GM18870 (cell line): ENCODE data around the gene TREH.
"Not testable (repeated sequence)": the region's sequence is repeated elsewhere in the genome, so short reads cannot be mapped to it uniquely, and the experiment has no call there.

ENCODE experiments used
- ATAC-seq: cut with Tn5 transposase; IDR thresholded peaks from one replicate; pipeline ENCODE4 v1.9.1; 2021; ENCODE audit warnings: moderate library complexity; ENCODE audit not compliant: unreplicated experiment

The TREH gene

DNA sequence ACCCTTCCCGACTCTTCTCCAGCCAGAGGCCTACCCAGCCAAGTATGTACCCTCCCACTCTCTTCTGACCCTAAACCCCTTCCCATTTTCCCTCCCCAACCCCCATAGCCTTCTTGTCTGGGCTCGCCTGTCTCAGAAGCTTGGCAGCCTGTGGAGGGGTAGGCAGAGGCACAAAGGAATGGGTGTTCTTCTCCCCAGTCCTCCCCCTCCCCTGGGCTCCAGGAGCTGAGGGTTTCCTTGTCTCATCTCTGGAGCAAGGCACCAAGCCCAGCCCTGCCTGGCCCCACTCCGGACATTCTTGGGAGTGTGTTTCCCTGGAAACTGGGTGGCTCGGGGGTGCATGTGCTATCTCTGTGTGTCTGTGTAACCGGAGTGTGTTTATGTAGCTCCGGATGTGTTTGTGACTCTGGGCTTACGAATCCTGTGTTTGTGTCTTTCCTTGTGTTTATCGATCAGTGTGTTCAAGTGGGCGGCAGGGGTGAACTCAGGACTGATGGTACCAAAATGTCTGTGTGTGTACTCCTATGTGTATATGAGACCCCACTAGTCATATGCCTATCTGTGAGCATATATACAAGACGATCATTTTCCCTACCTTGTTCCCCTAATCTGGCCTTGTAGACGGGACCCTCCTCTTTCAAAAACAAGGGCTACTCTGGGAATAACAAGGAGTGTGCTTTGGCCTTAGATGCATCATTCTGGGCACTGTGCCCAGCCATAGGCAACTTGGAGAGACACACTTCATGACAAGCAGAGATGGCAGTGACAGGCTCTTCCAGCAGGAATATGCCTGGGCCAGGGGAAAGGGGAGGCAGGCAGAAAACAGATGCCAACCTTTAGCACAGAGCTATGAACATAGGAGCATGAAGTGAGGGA lies 61.1 kb downstream of the TREH start:
- no peak for ATAC-seq

DNA sequence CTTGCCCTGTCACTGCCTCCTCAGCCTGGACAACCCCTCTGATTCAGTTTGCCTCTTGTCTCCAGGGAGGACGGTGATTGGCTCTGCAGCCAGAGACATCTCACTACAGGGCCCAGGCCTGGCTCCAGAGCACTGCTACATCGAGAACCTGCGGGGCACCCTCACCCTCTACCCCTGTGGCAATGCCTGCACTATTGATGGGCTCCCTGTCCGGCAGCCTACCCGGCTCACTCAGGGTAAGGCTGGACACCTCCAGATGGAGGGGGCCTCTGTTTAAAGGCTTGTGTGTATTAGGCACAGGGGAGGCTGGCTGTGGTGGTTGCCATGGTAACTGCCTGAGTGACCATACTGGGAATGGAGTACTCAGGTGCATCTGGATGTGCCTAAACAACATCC lies 63.5 kb downstream of the TREH start:
- no peak for ATAC-seq

DNA sequence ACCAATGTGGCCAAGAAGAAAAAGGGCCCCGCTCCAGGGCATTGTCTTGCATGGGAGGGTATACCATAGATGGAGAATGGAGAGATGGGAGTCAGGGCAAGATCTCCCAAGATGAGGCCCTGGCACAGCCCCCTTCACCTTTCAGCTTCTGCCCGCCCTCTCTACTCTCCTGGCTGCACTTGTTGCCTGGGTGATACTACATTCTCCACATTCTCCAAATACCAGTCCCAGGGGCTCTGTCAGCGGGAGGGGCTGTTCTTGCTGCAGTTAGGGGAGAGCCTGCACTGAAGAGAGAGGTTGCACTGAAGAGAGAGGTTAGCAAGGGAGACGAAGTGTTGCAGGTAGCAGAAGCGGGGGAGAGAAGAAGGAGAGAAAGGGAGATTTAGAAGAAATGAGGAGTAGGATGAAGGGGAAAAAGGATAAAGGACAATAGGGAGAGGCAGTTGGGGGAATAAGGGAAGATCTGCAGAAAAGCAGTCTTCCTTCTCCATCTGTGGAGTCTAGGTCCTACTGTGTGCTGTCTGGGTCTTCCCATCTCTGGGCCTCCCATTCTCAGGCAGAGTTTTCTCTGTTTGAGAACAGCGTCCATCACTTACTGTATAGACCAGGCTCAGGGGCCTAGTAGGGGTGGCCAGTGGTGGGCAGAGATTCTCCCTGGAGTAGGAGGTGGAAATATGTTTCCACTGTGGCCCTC lies 64.0 kb downstream of the TREH start:
- no peak for ATAC-seq

DNA sequence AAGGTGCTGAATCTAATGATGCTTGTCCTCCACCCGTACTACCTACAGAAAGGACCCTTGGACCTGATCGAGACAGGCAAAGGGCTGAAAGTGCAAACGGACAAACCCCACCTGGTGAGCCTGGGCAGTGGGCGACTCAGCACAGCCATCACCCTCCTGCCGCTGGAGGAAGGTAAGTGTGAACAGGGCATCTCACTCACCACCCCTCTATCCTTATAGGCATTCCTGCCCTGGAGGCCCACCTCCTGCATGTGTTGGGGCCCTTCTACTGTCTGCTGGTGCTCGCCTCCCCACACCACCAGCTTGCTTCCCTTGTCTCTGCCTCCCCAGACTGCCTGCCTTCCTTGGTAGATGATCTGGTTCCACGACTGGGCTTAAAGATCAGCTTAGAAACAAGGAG lies 64.9 kb downstream of the TREH start:
- ATAC-seq = no peak

DNA sequence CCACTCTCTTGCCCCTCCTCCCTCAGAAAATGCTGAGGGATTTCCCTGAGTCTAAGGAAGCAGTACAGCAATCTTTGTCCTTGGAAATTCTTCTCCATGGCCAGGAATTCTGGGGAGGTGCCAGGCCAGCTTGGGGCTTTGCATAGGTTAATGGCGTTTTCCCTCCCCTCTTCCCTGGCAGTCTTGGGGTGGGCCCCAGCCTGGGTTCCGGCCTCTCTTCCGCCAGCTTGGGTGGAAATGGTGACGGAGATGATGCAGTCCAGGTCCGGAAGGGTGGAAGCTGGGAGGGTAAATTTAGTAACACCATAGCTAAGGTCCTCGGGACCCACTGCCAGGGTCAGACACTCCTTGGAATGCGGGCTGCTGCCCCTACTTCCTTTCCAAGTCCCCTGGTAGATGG lies 67.1 kb downstream of the TREH start:
- ATAC-seq = no peak

DNA sequence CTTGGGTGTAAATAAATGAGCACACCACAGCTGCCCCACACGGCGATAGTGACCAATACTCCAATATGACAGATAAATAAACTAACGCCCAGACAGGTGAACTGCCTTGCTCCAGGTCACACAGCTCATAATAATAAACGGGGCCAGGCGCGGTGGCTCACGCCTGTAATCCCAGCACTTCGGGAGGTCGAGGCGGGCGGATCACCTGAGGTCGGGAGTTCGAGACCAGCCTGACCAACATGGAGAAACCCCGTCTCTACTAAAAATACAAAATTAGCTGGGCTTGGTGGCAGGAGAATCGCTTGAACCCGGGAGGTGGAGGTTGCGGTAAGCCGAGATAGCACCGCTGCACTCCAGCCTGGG lies 68.0 kb downstream of the TREH start:
- not testable (repeated sequence) for ATAC-seq

DNA sequence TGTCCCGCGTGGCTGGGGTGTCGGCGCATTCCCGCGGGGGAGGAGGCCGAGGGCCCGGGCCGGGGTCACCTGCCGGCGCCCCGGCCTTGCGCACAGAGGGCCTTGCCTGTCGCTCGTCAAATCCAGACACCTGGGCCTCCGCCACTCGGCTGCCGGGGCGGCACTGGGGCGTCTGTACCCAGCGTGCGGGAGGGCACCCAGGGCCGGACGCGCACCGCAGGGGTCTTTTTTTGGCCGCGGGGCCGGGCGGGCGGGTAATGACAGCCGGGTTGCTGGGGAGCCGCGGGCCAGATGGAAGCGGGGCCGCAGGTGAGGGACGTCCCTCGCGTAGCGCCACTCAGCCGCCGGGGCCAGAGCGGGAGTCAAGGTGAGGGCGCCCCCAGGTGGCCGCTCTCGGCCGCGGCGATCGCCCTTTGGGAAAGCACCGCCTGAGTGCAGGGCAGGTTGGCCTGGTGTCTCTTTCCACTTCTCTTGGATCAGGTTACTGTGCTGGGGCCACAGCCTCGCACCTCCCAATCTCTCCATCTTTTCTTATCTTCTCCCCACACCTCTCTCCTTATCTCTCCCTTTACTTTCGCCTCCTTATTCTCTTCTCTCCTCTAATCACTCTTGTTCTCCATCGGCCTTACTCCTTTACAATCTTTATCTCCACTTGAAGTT lies 68.5 kb downstream of the TREH start:
- no peak for ATAC-seq

DNA sequence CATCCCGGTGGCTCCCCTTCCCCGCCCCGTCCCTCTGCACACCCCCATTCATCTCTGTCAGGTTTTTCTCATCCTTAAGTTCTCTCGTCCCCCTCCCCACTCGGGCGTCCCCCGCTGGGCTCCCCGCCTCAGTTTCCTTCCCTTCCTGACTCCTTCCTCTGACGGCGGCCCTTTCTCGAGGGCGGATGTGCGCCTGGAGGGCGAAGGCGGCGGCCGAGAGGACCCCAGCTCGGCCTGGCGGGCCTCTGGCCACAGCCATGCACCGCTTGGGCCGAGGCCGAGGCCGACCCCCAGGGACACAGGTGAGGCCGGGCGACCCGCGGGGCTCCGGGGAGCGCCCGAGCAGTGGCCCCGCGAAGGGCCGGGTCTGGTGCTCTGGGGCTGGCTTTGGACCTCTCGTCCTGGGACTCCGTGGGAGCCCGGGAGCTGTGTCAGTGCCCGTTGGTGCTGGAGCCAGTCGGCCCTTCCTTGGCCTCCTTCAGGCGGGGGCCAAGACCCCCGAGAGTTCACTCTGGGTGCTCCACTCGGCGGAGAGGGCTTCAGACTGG lies 69.2 kb downstream of the TREH start:
- ATAC-seq = no peak

DNA sequence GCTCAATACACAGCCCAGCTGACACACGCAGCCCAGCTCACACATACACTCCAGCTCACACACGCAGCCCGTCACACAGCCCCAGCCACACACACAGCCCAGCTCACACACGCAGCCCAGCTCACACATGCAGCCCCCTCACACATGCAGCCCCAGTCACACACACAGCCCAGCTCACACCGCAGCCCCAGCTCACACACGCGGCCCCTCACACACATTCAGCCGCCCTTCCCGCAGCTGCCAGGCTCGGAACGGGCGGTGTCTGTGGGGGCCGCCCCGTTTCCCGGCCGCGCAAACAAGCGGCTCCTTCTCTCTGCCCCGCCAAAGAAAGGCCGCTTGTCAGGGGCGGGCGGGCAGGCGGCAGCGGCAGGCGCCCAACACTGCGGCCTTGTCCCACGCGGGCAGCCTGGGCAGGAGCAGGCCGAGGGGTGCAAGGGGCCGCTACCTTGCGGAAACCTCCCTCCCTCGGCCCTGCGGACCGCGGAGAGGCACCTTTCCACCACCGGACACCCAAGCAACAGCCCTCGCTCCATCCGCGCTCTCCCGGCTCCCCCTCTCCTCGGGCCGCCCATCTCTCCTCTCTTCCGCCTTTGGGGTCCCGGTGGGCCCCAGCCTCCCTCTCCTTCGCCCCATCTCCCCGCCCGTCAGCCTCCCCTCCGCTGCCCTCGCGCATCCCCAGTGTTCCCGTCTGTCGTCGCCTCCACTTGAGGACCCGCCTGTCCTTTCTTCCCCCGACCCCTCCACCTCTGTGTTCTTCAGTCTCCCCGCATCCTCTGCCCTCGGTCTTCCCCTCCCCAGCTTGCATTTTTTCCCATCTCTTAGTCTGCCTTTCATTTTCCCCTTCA lies 69.8 kb downstream of the TREH start:
- ATAC-seq = no peak

DNA sequence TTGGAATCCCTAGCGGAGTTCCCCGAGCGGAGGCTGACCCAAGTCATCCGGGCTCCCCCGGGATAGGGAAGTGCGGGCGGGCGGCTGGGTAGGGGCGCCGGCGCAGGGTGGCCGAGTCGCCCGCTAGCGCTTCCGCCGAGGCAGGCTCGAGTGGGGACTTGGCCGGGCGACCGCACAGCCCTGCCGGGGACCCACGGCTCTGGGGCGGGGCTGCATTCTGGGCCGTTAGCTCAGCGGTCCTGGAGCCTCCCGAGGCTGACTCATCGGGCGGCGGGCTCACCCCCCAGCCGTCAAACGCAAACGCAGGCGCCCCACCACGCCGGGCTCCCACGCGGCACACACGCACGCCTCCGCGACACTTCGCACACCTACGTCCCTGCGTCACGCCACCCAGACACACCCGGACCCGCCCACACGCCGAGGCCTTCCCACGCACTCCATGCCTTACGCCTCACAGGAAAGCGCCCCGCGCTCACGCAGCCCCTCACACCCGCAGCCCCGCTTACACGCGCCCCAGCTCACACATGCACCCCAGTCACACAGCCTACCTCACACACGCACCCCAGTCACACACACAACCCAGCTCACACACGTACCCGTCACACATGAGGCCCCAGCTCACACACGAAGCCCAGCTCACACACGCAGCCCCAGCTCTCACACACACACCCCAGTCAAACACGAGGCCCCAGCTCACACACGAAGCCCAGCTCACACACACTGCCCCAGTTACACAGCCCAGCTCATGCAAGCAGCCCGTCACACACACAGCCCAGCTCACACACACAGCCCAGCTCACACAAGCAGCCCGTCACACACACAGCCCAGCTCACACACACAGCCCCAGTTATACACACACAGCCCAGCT lies 70.9 kb downstream of the TREH start:
- ATAC-seq = no peak

DNA sequence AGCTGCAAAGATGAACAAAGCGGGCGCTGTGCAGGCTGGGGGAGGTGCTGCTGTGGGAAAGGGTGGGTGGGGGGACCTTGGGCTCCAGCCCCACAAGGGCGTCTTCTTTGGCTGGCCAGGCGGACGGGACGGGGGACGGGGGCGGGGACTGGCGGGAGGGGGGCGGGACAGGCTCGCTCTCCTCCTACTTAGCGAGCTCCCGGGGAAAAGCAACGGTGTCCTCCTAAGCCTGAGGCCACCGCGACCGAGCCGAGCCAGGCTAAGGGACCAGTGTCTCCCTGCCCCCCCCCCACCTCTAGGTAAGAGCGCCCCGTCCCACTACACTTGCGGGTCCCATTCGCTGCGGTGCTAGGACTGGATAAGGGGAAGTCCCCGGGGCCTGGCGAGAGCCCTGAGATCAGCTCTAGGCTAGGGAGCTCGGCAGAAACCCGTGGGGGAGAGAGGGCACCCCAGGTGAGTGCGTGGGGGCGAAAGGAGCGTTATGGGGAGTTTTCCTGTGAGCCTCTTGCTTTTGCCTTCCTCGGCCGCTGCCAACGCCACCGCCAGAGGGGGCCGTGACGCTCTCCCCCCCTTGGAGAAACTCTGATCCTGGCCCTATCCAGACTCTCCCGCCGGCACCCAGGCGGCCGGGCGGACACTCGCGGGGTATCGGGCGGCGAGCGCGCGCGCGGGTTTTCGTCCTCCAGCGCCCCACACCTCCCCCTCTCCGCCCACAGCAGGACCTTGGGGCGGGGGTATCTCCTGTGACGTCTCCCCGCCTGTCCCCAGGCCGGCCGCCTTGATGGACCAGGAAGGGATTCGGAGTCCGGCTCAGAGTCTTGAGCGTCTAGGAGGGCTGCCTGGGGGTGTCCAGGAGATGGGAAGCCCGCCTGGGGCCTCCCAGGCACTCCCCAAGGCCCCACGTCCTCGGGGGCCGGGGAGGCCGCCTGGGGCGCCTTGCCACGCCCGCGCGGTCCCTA lies 71.8 kb downstream of the TREH start, which contains the start of gene PHLDB1:
Gene PHLDB1, plus strand, starts transcription at position 215 of the 959 bp plus-strand sequence. CDS start 6,222 bp downstream, outside the sequence.
- ATAC-seq = no peak
